Measurements from ENCODE around the gene CDKAL1.
"Not testable (repeated sequence)": the region's sequence is repeated elsewhere in the genome, so short reads cannot be mapped to it uniquely, and the experiment has no call there.

CDKAL1 gene

DNA sequence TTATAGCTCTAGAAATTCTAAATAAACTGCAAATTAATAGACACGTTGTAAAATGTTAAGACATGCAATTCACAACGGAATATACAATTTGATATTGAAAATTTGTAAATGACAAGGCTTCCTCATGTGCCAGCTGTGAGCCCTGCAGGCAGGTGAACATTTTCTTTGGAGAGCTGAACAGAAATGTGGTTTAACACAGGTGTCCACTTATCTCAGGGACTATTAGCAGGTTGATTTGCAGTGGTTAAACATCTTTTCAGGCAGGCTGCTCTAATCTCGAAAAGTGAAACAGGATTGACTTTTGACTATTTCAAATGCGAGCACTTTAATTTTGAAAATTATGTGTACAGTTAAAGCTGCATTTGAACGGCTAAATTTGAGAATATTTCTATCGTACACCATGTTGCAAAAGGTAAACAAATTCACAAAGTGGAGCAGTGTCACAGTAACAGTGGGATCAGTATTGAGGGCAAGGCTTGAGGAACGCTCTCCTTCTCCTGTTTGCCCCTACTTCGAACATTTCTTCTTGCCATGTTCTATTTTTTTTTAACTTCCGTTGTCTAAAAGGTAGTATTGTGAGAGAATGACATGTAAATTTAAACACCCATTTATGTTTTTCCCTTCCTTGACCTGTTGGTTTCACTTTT lies 210.8 kb downstream of the CDKAL1 start:
- DNase-seq (ENCODE audit: low read depth) = no peak

DNA sequence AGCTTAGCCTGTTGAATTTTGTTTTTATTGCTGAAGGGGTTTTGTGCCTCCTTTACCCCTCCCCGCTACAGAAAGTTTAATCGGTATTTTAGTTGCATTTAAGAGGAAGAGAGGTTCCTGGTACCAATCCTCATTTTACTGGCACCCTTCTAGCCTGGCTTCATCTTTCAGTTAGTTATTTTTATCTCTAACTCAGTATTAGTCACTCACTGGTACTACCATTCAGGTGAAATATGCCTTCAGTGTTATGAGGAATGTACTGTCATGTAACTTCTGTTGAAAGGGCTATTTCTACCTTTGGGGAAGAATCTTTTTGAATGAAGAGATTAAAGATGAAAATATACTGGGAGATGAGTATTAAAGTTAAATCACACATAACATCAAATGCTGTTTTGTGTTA lies 211.8 kb downstream of the CDKAL1 start:
- no peak for DNase-seq (ENCODE audit: low read depth)

DNA sequence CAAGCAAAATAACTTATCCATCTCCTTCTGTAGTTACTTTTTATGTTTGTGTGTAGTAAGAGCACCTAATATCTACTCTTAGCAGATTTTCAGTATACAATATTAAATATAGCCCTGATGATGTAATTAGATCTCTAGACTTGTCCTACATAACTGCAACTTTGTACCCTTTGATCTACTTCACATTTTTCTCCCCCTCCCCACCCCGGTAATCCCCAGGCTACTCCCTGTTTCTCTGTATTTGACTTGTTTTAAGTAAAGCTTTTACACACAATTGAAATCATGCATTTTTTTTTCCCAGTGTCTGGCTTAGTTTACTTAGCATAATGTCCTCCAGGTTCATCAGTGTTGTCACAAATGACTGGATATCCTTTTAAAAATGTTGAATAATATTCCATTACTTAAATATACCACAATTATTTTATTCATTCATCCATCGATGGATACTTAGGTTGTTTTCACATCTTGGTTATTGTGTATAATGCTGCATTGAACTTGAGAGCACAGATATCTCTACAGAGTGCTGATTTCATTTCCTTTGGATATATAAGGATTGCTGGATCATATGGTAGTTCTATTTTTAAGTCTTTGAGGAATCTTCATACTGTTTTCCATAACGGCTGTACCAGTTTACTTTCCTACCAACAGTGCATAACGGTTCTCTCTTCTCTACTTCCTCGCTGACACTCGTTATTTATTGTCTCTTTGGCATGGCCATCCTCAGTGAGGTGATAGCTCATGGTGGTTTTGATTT lies 212.7 kb downstream of the CDKAL1 start:
- no peak for DNase-seq (ENCODE audit: low read depth)

DNA sequence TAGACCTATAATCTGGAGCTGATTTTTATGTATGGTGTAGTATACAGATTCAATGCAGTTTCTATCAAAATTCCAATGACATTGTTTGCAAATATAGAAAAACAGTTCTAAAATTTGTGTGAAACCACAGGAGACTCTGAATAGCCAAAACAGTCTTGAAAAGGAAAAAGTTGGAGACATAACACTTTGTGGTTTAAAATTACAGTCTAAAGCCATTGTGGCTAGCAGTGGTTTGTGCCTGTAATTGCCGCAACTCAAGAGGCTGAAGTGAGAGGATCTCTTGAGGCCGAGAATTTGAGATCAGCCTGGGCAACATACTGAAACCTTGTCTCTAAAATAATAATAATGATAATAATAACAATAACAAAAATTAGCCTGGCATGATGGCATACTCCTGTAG lies 213.7 kb downstream of the CDKAL1 start:
- DNase-seq (ENCODE audit: low read depth) = no peak

DNA sequence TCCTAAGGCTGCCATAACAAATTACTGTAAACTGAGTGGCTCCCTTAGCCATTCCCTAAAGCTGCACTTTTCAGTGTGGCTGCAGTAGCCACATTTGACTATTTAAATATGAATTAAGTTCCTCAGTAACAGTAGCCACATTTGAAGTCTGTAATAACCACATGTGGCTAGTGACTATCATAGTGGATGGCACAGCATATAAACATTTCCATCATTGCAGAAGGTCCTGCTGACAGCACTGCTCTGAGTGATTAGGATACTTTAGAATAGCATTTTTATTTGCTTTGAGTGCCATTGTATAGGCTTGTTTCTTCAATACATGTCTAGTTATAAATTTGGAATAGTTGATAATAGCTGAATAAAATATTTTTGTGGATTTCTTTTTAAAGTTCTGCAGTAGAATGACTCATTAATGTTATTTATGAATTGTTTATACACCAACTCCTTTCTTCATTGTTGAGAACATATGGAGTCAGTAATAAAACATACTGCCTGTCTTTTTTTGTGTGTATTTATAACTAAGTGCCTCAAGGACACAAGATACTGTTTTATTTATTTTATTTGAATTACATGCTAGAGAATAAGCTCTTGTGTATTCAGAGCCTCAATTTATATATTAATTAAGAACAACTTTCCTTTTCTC lies 217.2 kb downstream of the CDKAL1 start:
- peak; percentile 18 for DNase-seq (ENCODE audit: low read depth)

DNA sequence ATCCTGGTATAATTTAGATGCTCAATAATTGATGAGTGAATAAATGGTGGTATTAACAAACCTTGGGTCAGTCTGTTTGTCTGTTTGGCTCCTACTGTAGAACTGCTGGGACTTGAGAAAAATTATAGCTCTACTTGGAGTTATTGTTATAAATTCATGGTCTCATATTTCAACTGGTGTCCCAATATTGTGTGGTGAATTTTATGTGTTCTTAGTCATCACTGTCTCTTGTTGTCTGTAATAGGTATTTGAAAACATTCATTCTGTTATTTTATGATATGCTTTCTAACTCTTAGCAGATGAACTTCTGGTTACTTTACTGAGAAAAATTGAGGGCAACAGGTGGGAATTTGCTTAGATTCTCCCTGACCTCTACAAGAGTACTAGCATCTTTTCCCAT lies 221.4 kb downstream of the CDKAL1 start:
- DNase-seq (ENCODE audit: low read depth) = peak; percentile 78

DNA sequence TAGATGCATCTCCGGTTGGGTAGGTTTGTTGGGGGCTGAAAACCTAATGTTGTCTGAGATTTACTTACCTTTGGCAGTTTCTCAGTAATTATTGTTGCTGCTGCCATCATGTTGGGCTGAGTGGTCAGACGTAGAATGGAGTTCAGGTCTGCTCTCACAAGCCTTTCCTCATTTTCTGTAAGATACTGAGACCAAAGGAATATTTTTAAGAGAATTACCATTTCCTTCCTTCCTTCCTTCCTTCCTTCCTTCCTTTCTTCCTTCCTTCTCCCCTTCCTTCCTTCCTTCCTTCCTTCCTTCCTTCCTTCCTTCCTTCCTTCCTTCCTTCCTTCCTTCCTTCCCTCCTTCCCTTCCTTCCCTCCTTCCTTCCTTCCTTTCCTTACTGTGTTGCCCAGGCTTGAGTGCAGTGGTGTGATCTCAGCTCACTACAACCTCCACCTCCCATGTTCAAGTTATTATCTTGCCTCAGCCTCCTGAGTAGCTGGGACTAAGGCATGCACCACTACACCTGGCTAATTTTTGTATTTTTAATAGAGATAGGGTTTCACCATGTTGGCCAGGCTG lies 222.4 kb downstream of the CDKAL1 start:
- not testable (repeated sequence) for DNase-seq (ENCODE audit: low read depth)

DNA sequence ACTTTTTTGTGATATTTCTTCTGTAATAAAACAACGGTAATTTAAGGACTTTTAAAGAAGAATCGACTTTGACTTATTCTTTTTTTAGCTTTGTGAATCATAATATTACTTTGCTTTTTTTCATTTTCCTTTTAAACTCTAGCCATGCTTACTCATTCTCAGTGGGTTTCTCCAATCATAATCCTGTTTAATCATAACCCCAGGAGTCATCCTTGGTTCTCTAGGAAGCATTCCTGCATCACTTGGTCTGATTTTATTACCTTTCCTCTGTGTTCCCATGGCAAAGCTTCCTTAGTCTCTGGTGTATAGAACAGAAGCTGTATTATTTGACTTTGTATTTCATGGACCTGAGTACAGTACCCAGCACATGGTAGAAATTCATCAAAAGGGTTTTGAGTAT lies 223.5 kb downstream of the CDKAL1 start:
- peak; percentile 52 for DNase-seq (ENCODE audit: low read depth)

DNA sequence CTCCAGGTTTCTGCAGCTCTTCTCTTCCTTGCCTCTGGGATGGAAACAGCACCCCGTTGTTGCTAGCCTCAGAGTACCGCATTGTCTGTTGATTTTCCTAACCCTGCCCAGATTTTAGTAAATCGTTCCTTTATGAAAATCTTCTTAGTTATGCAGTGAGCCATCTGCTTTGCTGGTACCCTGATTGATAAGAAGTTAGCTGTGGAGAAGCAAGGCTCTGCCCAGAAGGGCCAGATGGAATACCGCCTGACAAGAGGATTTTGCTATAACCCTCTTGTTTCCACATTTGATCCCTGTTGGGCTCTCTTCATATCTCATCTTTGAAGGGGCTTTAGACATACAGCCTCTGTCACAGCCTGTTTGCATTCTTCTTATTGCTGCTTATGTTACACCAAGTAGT lies 229.0 kb downstream of the CDKAL1 start:
- no peak for DNase-seq (ENCODE audit: low read depth)

DNA sequence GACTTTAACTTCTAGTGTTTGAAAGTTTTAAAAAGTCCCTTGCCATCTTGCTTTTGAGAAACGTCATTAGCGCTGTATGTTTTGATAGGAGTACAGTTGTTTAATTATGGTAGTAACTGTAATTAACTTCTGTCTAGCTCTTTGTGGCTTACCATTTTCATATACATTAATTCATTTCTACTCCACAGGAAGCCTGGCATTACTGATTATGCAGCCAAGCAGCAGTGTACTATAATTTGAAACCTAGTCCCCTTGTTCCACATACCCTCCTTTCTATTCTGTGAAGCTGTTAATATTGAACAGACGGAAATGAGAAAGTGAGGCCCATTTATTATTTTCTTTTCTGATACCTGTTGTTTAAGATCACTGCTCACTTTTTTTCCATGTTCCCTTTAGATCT lies 235.4 kb downstream of the CDKAL1 start:
- no peak for DNase-seq (ENCODE audit: low read depth)

DNA sequence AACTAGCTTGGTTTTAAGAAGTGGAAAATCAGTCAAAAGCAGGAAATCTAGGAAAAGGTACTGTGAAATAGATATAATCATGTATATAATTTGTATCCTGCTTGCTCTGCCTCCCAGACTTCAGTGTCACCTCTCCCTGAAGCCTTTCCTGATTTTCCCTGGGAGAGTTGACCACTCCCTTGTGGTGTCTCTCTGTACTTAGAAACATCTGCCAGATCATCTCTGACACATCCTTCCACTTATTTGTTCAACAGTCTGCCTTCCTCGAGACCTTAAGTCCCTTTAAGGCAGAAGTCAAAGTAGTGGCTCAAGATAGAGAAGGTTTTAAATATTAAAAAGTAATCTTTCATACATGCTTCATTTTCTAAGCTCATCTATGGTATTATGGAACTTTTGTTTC lies 236.5 kb downstream of the CDKAL1 start:
- DNase-seq (ENCODE audit: low read depth) = peak; percentile 7

DNA sequence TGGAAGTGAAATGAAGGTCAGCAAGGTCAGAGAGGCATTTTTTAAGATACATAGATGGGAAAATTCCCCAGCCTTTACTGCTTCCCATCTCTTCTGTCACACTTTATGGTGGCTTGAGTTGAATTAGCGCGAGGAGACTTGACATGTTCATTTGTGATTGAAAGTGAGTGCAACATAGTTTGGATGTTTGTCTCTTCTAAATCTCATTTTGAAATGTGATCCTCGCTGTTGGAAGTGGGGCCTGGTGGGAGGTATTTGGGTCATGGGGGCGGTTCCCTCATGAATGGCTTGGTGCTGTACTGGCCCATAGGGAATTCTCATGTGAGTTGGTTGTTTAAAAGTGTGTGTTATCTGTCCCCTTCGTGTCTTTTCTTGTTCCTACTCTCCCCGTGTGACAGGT lies 237.2 kb downstream of the CDKAL1 start:
- DNase-seq (ENCODE audit: low read depth) = no peak

DNA sequence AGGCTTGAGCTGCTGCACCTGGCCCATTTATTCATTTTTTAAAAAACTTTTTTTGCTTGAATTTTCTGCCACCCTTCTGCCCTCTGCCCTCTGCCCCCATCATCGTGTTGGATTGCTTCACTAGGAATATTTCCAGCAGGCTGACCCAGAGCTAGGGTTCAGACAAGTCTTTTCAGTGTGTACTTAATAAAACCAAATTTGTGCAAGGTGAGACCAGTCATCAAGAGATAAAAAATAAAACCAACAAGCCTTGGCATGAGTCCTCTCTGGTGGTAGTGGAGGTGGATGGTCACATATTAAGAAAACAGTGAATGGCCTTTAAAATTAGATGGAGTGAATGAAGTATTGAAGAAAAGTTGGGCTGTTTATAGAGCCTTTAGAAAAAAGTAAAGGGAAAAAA lies 239.6 kb downstream of the CDKAL1 start:
- DNase-seq (ENCODE audit: low read depth) = no peak

DNA sequence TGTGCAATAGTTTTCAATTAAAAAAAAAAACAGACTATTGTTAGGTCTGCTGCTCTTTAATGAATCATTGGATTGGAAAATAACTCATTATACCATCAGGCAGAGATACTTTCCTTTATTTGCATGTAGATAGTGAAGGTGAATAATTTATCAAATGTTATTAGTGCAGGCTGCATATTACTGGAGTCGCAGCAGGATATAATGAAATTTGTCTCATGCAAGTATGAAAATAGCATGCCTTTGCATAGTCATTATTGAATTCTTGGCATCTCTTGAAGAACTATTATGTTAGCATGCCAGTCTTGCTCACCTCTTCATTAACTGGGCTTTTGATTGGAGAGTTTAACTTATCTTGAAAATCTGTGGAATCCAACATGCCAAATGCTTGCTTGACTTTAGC lies 241.7 kb downstream of the CDKAL1 start:
- DNase-seq (ENCODE audit: low read depth) = no peak

DNA sequence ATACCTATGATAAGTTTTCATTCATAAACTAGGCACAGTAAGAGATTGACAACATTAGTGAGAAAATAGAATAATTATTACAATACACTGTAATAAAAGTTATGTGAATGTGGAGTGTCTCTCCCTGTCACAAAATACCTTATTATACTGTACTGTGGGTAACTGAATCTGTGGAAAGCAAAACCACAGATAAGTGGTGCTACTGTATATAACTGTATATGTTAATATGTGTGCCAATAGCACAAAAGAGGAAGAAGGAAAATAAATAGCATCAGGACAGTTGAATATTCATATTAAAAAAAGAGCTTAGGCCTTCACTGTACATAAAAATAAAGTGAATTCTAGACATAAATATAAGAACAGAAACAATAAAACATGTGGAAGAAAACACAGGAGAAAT lies 243.5 kb downstream of the CDKAL1 start:
- no peak for DNase-seq (ENCODE audit: low read depth)

DNA sequence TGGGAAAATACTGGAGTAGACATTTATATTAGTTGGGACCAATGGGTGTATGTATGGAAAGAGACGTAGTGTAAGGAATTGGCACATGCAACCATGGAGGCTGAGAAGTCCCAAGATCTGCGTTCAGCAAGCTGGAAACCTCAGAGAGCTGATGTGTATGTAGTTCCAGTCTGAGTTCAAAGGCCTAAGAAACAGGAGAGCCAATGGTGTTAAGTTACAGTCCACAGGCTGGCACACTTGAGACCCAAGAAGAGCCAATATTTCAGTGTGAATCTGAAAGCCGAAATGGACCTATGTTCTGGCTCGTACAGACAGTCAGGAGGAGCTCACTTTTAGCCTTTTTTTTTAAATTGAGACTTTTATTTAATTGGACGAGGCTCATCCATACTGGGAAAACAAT lies 244.2 kb downstream of the CDKAL1 start:
- DNase-seq (ENCODE audit: low read depth) = no peak

DNA sequence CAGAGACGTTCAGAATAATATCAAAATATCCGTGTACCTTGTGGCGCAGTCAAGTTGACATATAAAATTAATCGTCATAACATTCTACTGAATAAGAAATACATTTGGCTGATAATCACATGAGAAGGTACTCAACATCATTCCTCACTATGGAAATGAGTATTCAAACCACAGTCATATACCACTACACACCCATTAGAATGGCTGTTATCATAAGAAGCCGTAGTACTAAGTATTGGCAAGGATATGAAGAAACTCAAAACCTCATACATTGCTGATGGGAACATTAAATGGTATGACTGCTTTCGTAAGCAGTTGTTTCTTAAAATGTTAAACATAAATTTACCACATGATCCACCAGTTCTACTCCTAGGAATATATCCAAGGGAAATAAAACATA lies 244.7 kb downstream of the CDKAL1 start:
- no peak for DNase-seq (ENCODE audit: low read depth)

DNA sequence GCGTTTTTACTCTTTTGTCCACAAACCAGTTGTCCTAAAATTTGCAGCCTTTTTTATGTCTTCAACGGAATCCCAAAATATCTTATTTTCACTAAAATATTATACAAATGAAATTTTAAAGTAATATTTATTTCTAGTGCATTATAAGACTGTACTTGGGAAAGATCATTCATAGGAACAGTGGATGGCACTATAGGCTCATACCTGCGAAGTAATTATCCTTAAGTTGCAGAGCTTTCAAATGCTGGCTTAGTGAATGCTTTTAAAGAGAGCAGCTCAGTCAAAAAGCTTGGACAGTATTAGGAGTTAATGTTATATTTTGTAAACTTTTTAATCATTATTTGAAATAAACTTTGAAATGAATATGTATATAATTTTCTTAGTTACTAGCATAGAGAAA lies 254.9 kb downstream of the CDKAL1 start:
- DNase-seq (ENCODE audit: low read depth) = peak; percentile 27

DNA sequence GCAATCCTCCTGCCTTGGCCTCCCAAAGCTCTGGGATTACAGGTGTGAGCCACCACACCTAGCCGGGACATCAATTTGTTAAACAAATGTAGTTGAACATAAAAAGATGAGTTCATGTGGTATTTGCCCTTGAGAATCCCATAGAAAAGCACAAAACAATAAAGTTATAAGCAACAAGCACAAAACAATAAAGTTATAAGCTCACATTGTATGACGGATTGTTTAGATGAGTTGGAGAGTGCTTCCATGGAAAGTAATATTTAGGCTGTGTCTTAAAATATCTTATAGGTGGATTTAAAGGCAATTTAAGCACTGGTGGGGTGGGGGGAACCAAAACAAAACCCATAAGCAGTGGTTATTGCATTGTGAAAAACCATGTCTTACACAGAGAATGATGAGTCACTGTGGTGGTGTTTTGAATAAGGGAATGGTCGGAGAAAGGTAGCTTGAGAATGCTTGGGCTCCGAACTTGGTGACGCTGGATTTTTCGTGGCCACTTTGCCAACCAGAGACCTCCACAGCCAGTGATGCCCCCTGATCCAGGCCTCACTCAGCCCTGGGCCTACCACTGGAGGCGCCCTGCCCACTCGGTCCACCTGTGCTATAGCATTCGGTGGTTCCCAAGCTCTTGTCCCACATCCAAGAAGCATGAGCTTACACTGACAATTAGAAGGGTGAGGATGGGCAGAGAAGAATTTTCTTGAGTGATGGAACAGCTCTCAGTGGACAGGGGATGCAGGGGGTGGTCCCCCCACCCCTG lies 256.0 kb downstream of the CDKAL1 start:
- DNase-seq (ENCODE audit: low read depth) = peak; percentile 30

DNA sequence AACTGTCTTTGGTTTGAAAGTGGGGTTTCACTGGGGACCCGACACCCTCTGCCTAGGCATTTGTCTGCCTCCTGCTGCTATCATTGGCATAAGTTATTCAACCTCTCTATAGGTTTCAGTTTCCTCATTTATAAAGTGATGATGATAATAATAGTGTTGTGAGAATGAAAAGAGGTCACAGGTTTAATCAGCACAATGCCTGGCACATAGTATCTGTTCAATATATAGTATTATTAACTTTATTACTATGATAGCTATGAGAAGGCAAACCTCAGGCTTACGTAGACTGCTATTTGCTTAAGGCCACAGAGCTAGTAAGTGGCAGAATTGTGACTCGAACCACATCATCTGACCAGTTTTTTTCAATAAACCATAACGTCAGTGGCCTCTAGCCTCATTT lies 256.8 kb downstream of the CDKAL1 start:
- no peak for DNase-seq (ENCODE audit: low read depth)

DNA sequence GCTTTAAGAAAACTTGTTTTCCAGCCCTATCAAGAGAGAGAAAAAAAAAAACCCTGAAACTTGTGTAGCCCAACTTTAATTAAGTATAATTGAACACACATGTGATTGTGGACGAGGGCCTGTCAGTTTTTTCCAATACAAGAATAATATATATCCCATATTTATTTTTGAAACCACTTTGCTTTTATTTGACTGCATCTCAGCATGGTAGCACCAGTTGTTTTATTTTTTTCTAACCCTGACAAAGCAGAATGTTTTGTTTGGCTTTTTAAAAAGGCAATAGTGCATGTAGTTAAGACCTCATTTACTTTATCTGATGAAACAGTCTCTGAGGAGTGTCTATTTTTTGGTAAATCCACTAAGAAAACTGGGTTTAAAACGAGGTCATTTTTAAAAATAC lies 257.7 kb downstream of the CDKAL1 start:
- no peak for DNase-seq (ENCODE audit: low read depth)

DNA sequence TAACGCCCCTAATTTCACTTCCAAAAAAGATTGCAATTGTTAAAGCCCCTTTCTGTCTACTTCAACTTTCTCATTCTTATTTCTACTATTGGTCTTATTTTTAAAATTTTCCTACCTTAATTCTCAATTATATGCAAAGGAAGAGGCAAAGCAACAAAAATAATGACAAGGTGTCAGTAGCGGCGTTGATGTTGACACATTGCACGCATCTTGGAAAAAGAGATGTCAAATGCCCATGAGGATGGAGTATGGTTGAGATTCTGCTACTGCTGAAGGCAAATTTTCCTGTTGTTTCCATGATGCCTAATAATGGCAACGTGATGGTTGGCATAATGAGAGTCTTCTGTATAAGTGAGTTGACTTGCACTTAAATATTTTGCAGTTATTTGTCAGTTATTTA lies 258.9 kb downstream of the CDKAL1 start:
- DNase-seq (ENCODE audit: low read depth) = no peak
